TTC549 (cell line): ENCODE data around the gene RNF151.
"Not testable (repeated sequence)": the region's sequence is repeated elsewhere in the genome, so short reads cannot be mapped to it uniquely, and the experiment has no call there.

ENCODE experiments used
- FAIRE-seq: peaks from 2 replicates; lab custom pipeline; 2012; peaks lifted over from hg19 to GRCh38; lab: Jason Lieb, UNC

RNF151 gene

GRCh38 chr16:1960665-1961630, 5.7 kb upstream of the RNF151 start:
- peak; percentile 53 for FAIRE-seq

GRCh38 chr16:1961651-1962067, 5.0 kb upstream of the RNF151 start:
- no peak for FAIRE-seq

GRCh38 chr16:1962161-1963153, 4.2 kb upstream of the RNF151 start:
- FAIRE-seq = not testable (repeated sequence)

- no peak for FAIRE-seq
Measured at GRCh38 chr16:1963806-1964505, 2.7 kb upstream of the RNF151 start.

- peak; percentile 76 for FAIRE-seq
Measured at GRCh38 chr16:1964506-1965395, 1.9 kb upstream of the RNF151 start, which contains the start of gene RPS2. Gene RPS2, minus strand, starts transcription at chr16:1964826. Its CDS starts 201 bp downstream, at chr16:1964625.

GRCh38 chr16:1965396-1966001, 1.2 kb upstream of the RNF151 start:
- FAIRE-seq = no peak

GRCh38 chr16:1968146-1968953, 1.7 kb downstream of the RNF151 start:
- no peak for FAIRE-seq

- no peak for FAIRE-seq
Measured at GRCh38 chr16:1971796-1972489, 5.3 kb downstream of the RNF151 start, which contains the start of gene TBL3. Gene TBL3, plus strand, starts transcription at chr16:1972053. Its CDS starts 112 bp downstream, at chr16:1972165.

- FAIRE-seq = no peak
Measured at GRCh38 chr16:1972490-1972877, 5.8 kb downstream of the RNF151 start.

- FAIRE-seq = no peak
Measured at GRCh38 chr16:1973461-1974156, 7.0 kb downstream of the RNF151 start.

- FAIRE-seq = no peak
Measured at GRCh38 chr16:1974157-1975070, 7.8 kb downstream of the RNF151 start.

GRCh38 chr16:1975432-1976215, 9.0 kb downstream of the RNF151 start:
- no peak for FAIRE-seq

- FAIRE-seq = no peak
Measured at GRCh38 chr16:1976216-1976520, 9.5 kb downstream of the RNF151 start.

- FAIRE-seq = no peak
Measured at GRCh38 chr16:1976951-1977874, 10.6 kb downstream of the RNF151 start.

GRCh38 chr16:1977875-1978268, 11.2 kb downstream of the RNF151 start:
- no peak for FAIRE-seq
